GM12891 (cell line): ENCODE measurements around the gene NTHL1.
A peak's percentile ranks its signal among the peaks of the same experiment; 100 is the strongest.

Experiments used
- POLR2A ChIP-seq: IDR thresholded peaks from 2 replicates; pipeline ENCODE4 v1.6.1; 2011; ENCODE audit warnings: low read depth, low read length, control low read depth
- POLR2AphosphoS5 ChIP-seq: IDR thresholded peaks from 2 replicates; pipeline ENCODE4 v1.6.1; 2011; ENCODE audit warnings: low read depth, low read length, control low read depth
- POU2F2 ChIP-seq: IDR thresholded peaks from 2 replicates; pipeline ENCODE4 v1.6.1; 2011; ENCODE audit warnings: low read depth, mild to moderate bottlenecking, control low read depth, low read length, moderate library complexity
- TAF1 ChIP-seq: IDR thresholded peaks from 2 replicates; pipeline ENCODE4 v1.6.1; 2011; ENCODE audit warnings: low read depth, low read length, control low read depth

GRCh38 chr16:2008009-2008526, 39.6 kb downstream of the NTHL1 start:
- TF ChIP-seq TAF1 (no peak), POLR2AphosphoS5 (peak; percentile 39; the same call in 1 of the 2 replicates), POLR2A (0 out of 2 replicates have a peak, but pooled peaks have one; percentile 31), POU2F2 (peak; percentile 46; the same call in 1 of the 2 replicates)
